ENCODE measurements around the gene NPC1L1. TPM values are rescaled to one million over a fixed set of nuclear protein-coding genes. Genes with fewer than 3 reads are reported as not detected.

Gene NPC1L1
- total RNA-seq, 2 experiments from 2014 or later = not detected

- CTCF ChIA-PET = interaction anchor here (0.6 to 1.1 kb wide), 4 partner anchors 18 to 504 kb away, joined by 3 to 7 read pairs (median 5); no protein-coding TSS in a partner anchor
- H3K27ac Mint-ChIP-seq = no peak overlapping the region
- peaks cover 69% of the 10 kb centered on the region for H3K36me3 Mint-ChIP-seq (ENCODE audit: low read depth)
- H3K4me1 Mint-ChIP-seq = peaks cover 48% of the 10 kb centered on the region
- no peak overlapping the region for H3K4me3 Mint-ChIP-seq
- no peak for DNase-seq
- no peaks in the 10 kb centered on the region for H3K9me3 Mint-ChIP-seq
- POLR2A ChIA-PET = no interaction called here
- H3K27me3 Mint-ChIP-seq = no peaks in the 10 kb centered on the region
Measured at GRCh38 chr7:44469461-44470134, 71.5 kb downstream of the NPC1L1 start.

GRCh38 chr7:44467217-44467548, 73.9 kb downstream of the NPC1L1 start:
- no peaks in the 10 kb centered on the region for H3K9me3 Mint-ChIP-seq

GRCh38 chr7:44466300-44467216, 74.6 kb downstream of the NPC1L1 start:
- peaks cover 66% of the 10 kb centered on the region for H3K4me1 Mint-ChIP-seq
- POLR2A ChIA-PET = no interaction called here
- H3K27me3 Mint-ChIP-seq = no peaks in the 10 kb centered on the region
- CTCF ChIA-PET = interaction anchor here (1.7 kb wide), 1 partner anchor 14 kb away, joined by 4 read pairs; no protein-coding TSS in a partner anchor
- H3K36me3 Mint-ChIP-seq (ENCODE audit: low read depth) = peaks cover 63% of the 10 kb centered on the region
- H3K4me3 Mint-ChIP-seq = no peak overlapping the region
- no peaks in the 10 kb centered on the region for H3K9me3 Mint-ChIP-seq
- no peak for DNase-seq
- no peak overlapping the region for H3K27ac Mint-ChIP-seq

More at GRCh38 chr7:44467217-44467548, 73.9 kb downstream of the NPC1L1 start:
- Mint-ChIP-seq H3K27me3 (no peaks in the 10 kb centered on the region), H3K4me3 (no peak overlapping the region), H3K4me1 (peaks cover 62% of the 10 kb centered on the region), H3K27ac (no peak overlapping the region), H3K36me3 (ENCODE audit: low read depth) (peaks cover 66% of the 10 kb centered on the region)
- ChIA-PET POLR2A (no interaction called here), CTCF (interaction anchor here (0.6 to 1.7 kb wide), 4 partner anchors 14 to 790 kb away, joined by 3 to 4 read pairs (median 3); no protein-coding TSS in a partner anchor)
- DNase-seq = no peak

GRCh38 chr7:44465490-44465889, 75.6 kb downstream of the NPC1L1 start:
- Mint-ChIP-seq H3K9me3 (no peaks in the 10 kb centered on the region), H3K4me1 (peaks cover 76% of the 10 kb centered on the region), H3K27ac (no peak overlapping the region), H3K4me3 (no peak overlapping the region), H3K27me3 (no peaks in the 10 kb centered on the region), H3K36me3 (ENCODE audit: low read depth) (peaks cover 64% of the 10 kb centered on the region)
- ChIA-PET CTCF (no interaction called here), POLR2A (no interaction called here)
- DNase-seq = no peak

GRCh38 chr7:44463169-44463808, 77.8 kb downstream of the NPC1L1 start:
- peaks cover 59% of the 10 kb centered on the region for H3K36me3 Mint-ChIP-seq (ENCODE audit: low read depth)
- peaks cover 76% of the 10 kb centered on the region for H3K4me1 Mint-ChIP-seq
- CTCF ChIA-PET = interaction anchor here (0.6 to 0.7 kb wide), 2 partner anchors 57 to 277 kb away, joined by 3 to 4 read pairs; no protein-coding TSS in a partner anchor
- POLR2A ChIA-PET = no interaction called here
- no peak overlapping the region for H3K4me3 Mint-ChIP-seq
- no peak for DNase-seq
- no peak overlapping the region for H3K27ac Mint-ChIP-seq
- H3K9me3 Mint-ChIP-seq = no peaks in the 10 kb centered on the region
- no peaks in the 10 kb centered on the region for H3K27me3 Mint-ChIP-seq

Other genes with a start within 250 kb of the NPC1L1 start
- gene CAMK2B, start 215.7 kb downstream of the NPC1L1 start, total RNA-seq = not detected
- 10 to 100 TPM; 74.3 to 75.9 TPM for gene NUDCD3, start 50.7 kb downstream of the NPC1L1 start, total RNA-seq
- gene DDX56, start 32.6 kb upstream of the NPC1L1 start, total RNA-seq = 10 to 100 TPM; 83.6 to 84.9 TPM
- gene TMED4, start 40.9 kb upstream of the NPC1L1 start, total RNA-seq = 10 to 100 TPM; 78.1 to 78.3 TPM
- gene OGDH, start 65.3 kb upstream of the NPC1L1 start, total RNA-seq = 100 to 1,000 TPM; 114 to 121 TPM
- 100 to 1,000 TPM in 1 of 2 experiments, 10 to 100 TPM in 1; 98.6 to 100 TPM for gene ZMIZ2, start 207.5 kb upstream of the NPC1L1 start, total RNA-seq

Measured in activated CD4-positive, alpha-beta T cell treated with anti-CD3 and anti-CD28 coated beads, Interleukin-2, amount 10 ng/mL, durations not matched to agents 7 days and 5 days (primary cell).